BJ (cell line): ENCODE measurements around the gene FMN1. TPM values are rescaled to one million over a fixed set of nuclear protein-coding genes. Genes with fewer than 3 reads are reported as not detected.

ENCODE experiments used
- CTCF ChIA-PET: fragments of 350-600 bp; formaldehyde crosslinking; extraction: SDS; loops from one replicate; lab custom pipeline; 2021; ENCODE audit warnings: antibody characterized with exemption, inconsistent platforms; lab: Yijun Ruan, JAX
- POLR2A ChIA-PET: fragments of 300-600 bp; sonication (Branson Sonifier 250); formaldehyde crosslinking; extraction: SDS; loops from one replicate; lab custom pipeline; 2021; ENCODE audit warnings: antibody characterized with exemption; lab: Charles Lee
- DNase-seq: peaks from one replicate; pipeline ENCODE4 v3.0.0-alpha.2; 2011; ENCODE audit warnings: low read depth
- H3K27me3 ChIP-seq: 2 replicates; pipeline ENCODE4 v1.6.0; 2011; ENCODE audit warnings: low read length; ENCODE audit not compliant: control insufficient read depth, insufficient read depth
- H3K36me3 ChIP-seq: 2 replicates; pipeline ENCODE4 v1.5.1; 2011; ENCODE audit warnings: low read length; ENCODE audit not compliant: control insufficient read depth, insufficient read depth
- H3K4me3 ChIP-seq: 2 replicates; pipeline ENCODE4 v1.5.1; 2011; ENCODE audit warnings: low read depth, mild to moderate bottlenecking, control low read depth, low read length
- polyA plus RNA-seq: library from polyadenylated mRNA; depleted of rRNA; stranded (reverse); fragments of >200 nt; gene quantifications from 2 replicates; pipeline ENCODE4 v1.2.3, GENCODE V29; 2011
- TF ChIP-seq, protein P1 (sequence below): IDR thresholded peaks from 2 replicates; pipeline ENCODE4 v1.5.1; 2011; ENCODE audit warnings: low read depth, mild to moderate bottlenecking, control low read depth, inconsistent platforms, low read length, moderate library complexity; ENCODE audit not compliant: insufficient read depth

FMN1 gene
- polyA plus RNA-seq, 1 experiment, result 2.6 TPM

DNA sequence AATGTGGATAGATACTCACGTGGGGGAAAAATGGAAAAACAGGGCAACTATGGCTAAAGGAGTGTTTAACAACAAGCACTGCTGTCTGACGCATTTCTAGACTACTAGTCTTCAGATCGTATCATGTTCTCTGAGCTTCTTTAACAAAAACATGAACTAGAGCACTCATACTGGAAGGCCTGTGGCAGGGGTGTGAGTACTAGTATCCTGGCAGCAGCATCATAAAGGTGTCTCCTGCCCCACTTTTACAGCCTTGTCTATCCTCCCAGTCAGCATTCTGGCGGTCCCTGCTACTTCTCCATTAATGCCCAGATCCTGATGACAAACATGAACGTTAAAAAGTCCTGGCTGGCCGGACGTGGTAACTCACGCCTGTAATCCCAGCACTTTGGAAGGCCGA is 4.0 kb downstream of the FMN1 start:
- TF ChIP-seq, protein P1, sequence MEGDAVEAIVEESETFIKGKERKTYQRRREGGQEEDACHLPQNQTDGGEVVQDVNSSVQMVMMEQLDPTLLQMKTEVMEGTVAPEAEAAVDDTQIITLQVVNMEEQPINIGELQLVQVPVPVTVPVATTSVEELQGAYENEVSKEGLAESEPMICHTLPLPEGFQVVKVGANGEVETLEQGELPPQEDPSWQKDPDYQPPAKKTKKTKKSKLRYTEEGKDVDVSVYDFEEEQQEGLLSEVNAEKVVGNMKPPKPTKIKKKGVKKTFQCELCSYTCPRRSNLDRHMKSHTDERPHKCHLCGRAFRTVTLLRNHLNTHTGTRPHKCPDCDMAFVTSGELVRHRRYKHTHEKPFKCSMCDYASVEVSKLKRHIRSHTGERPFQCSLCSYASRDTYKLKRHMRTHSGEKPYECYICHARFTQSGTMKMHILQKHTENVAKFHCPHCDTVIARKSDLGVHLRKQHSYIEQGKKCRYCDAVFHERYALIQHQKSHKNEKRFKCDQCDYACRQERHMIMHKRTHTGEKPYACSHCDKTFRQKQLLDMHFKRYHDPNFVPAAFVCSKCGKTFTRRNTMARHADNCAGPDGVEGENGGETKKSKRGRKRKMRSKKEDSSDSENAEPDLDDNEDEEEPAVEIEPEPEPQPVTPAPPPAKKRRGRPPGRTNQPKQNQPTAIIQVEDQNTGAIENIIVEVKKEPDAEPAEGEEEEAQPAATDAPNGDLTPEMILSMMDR, result no peak
- ChIA-PET CTCF (no interaction called here), POLR2A (no interaction called here)
- H3K4me3 ChIP-seq, result no peak overlapping the region
- no peaks in the 10 kb centered on the region for H3K36me3 ChIP-seq
- H3K27me3 ChIP-seq, result peaks cover 7% of the 10 kb centered on the region
- no peak for DNase-seq

DNA sequence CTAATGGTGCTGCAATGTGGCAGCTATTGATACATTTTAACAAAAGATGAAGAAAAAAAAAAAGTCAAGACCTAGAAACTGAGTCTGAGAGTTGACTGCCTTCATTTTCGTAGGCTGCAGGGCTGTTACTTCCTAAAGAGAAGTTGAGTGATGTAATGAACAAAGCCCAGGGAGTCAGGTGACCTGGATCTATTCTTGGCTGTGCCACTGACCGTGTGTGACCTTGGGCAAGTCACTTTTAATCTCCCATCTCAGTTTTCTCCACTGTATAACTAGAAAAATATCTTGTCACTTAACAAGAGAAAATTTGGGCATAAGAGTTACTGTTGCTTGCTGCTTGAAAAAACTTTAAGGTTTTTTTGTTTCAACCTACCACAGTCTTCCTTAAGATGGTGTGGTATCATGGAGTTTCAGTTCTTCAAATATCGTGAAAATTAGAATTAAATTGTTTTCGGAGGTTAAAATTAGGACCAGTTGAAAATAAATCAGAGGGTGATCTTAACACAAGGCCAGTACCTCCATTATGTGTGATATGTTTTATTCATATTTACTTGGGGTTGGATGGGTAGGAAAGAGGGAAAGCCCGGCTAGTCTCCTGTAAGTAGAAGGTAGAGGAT is 5.8 kb downstream of the FMN1 start:
- Histone ChIP-seq H3K36me3 (no peaks in the 10 kb centered on the region), H3K27me3 (peaks cover 7% of the 10 kb centered on the region), H3K4me3 (no peak overlapping the region)
- TF ChIP-seq, protein P1, result no peak
- POLR2A ChIA-PET, result no interaction called here
- CTCF ChIA-PET, result no interaction called here
- no peak for DNase-seq

DNA sequence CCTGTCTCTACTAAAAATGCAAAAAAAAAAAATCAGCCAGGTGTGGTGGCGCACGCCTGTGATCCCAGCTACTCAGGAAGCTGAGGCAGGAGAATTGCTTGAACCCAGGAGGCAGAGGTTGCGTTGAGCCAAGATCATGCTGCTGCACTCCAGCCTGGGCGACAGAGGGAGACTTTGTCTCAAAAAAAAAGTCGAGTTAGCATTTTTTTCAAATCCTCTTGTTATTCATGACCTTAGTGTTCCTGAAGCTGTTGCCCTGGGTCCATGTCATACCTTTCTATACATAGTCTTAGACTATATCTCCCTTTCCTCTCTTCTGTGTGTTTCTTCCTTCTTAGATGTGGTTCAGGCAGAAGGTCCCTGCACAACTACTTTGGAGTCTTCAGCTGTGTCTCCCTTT is 6.4 kb downstream of the FMN1 start:
- TF ChIP-seq, protein P1, result no peak
- Histone ChIP-seq H3K4me3 (no peak overlapping the region), H3K27me3 (peaks cover 6% of the 10 kb centered on the region), H3K36me3 (no peaks in the 10 kb centered on the region)
- ChIA-PET POLR2A (no interaction called here), CTCF (no interaction called here)
- no peak for DNase-seq

DNA sequence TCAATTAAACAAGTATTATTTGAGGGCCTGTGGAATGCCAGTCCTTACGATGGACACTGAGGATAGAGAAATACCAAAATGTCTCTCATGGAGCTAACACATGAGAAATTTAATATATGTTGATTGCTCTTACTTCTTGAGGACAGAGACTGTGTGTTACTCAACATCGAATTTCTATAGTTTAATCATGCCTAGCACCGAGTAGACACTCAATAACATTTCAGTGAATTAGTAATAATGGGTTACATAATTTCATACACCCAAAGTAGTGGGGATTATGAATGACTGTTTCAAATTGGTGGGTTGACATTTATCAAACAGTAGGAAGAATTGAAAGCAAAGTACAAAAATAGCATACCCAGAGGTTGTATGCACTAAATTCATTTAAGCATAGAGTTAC is 11.2 kb downstream of the FMN1 start:
- no peak overlapping the region for H3K4me3 ChIP-seq
- peaks cover 2% of the 10 kb centered on the region; the same call in 1 of the 2 replicates for H3K27me3 ChIP-seq
- POLR2A ChIA-PET, result no interaction called here
- DNase-seq, result no peak
- no peaks in the 10 kb centered on the region for H3K36me3 ChIP-seq
- CTCF ChIA-PET, result interaction anchor here (0.8 kb wide), 1 partner anchor 101 kb away, joined by 3 read pairs; no protein-coding TSS in a partner anchor
- TF ChIP-seq, protein P1, result no peak

DNA sequence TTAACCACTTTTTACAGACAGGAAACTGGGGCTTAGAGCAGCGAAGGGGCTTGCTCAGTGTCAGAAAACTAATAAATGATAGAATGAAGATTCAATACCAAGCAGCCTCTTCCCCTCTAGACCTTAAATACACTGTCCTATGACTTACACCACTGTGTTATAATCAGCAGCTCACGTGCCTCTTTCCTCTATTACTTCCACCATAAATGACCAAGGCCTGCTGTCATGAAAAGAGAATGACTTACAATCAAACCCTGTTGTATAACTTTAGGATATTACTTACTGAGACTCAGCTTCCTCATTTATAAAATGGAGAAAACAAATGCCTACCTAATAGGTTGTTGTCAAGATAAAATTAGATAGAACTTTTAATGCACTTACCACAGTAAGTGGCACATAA is 11.6 kb downstream of the FMN1 start:
- ChIA-PET CTCF (interaction anchor here (0.8 kb wide), 1 partner anchor 100 kb away, joined by 3 read pairs; no protein-coding TSS in a partner anchor), POLR2A (no interaction called here)
- Histone ChIP-seq H3K4me3 (no peak overlapping the region), H3K27me3 (peaks cover 2% of the 10 kb centered on the region; the same call in 1 of the 2 replicates), H3K36me3 (no peaks in the 10 kb centered on the region)
- no peak for DNase-seq
- TF ChIP-seq, protein P1, result no peak
